ENCODE data around the gene SCPEP1. TPM values are rescaled to one million over a fixed set of nuclear protein-coding genes. Genes with fewer than 3 reads are reported as not detected.
A peak's percentile ranks its signal among the peaks of the same experiment; 100 is the strongest.
"Not testable (repeated sequence)": the region's sequence is repeated elsewhere in the genome, so short reads cannot be mapped to it uniquely, and the experiment has no call there.

SCPEP1 gene
- total RNA-seq, 6 experiments from 2014 or later = 37.4 to 42.5 (median 39.7) TPM

DNA sequence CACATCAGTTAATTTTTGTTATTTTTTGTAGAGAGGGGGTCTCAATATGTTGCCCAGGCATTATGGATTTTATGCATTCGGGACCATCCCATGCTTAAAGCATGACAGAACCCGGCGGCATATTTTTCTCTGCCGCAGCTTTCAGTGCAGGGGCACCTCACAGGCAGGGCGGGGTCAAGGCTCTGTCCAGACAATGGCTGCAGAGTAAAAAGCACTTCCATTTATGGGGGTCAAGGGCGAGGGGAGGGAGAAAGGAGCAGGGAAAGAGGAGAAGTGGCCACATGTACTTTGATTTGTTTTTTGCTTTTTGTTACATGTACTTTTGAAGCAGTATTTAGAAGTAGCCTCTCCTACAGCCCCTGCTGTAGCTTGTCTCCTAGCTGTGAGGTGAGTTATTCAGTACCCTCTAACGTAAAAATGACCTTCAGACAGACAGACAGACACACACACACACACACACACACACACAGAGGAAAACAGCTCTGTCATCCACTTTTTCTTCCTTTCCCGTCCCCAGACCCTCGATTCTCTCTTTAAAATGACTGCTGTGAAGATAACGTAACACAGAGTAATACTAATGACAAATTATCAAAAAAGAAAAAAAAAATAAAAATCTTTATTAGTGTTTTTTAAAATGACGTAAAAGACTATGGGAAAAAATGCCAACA lies 856 bp upstream of the SCPEP1 start:
- TF ChIP-seq, protein P1, sequence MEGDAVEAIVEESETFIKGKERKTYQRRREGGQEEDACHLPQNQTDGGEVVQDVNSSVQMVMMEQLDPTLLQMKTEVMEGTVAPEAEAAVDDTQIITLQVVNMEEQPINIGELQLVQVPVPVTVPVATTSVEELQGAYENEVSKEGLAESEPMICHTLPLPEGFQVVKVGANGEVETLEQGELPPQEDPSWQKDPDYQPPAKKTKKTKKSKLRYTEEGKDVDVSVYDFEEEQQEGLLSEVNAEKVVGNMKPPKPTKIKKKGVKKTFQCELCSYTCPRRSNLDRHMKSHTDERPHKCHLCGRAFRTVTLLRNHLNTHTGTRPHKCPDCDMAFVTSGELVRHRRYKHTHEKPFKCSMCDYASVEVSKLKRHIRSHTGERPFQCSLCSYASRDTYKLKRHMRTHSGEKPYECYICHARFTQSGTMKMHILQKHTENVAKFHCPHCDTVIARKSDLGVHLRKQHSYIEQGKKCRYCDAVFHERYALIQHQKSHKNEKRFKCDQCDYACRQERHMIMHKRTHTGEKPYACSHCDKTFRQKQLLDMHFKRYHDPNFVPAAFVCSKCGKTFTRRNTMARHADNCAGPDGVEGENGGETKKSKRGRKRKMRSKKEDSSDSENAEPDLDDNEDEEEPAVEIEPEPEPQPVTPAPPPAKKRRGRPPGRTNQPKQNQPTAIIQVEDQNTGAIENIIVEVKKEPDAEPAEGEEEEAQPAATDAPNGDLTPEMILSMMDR (IDR thresholded peaks at IDR 0.05) = no peak
- no peak overlapping the region for H3K27ac Mint-ChIP-seq
- DNase-seq = no peak
- no peaks in the 10 kb centered on the region for H3K9me3 Mint-ChIP-seq
- peaks cover 4% of the 10 kb centered on the region for H3K27me3 Mint-ChIP-seq (ENCODE audit: insufficient read depth)
- H3K4me1 Mint-ChIP-seq (ENCODE audit: low read depth) = peaks cover 18% of the 10 kb centered on the region
- no peaks in the 10 kb centered on the region for H3K36me3 Mint-ChIP-seq (ENCODE audit: low read depth)
- H3K4me3 Mint-ChIP-seq = peak overlapping the region; percentile 97

DNA sequence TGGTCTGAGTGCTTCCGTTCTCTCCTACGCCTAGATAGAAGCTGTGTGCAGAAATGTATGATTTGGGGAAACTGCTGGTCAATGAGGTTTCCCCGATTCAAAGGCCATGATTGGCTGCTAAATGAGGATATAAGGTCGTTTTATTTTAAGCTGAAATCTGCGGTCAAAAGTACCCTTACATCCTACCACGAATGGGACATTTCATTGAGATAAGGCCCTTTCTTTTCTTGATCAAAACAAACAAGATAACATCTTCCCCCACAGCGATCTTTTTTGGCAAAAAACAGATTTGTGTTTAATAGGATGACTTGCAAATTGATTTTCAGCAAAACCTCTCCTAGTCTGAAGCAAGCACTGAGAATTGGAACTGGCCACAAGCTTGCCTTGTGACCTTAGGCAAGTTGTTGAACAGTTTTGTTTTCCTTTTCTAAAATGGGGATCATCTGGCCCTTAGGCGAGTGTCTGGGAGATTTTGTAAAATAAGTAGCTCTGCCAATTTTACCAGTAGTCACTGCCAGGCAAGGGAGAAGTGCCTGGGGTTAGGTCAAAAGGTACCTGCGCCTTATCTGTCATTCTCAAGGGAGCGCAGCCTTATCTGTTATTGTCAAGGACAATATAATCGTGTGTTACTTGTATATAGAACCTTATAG lies 635 bp downstream of the SCPEP1 start:
- TF ChIP-seq, protein P1 (IDR thresholded peaks at IDR 0.05) = no peak
- Mint-ChIP-seq H3K4me3 (peak overlapping the region; percentile 97), H3K4me1 (ENCODE audit: low read depth) (peaks cover 18% of the 10 kb centered on the region), H3K27me3 (ENCODE audit: insufficient read depth) (peaks cover 2% of the 10 kb centered on the region; the same call in 1 of the 2 replicates), H3K9me3 (no peaks in the 10 kb centered on the region), H3K27ac (peak overlapping the region; percentile 79), H3K36me3 (ENCODE audit: low read depth) (no peaks in the 10 kb centered on the region)
- DNase-seq = no peak

DNA sequence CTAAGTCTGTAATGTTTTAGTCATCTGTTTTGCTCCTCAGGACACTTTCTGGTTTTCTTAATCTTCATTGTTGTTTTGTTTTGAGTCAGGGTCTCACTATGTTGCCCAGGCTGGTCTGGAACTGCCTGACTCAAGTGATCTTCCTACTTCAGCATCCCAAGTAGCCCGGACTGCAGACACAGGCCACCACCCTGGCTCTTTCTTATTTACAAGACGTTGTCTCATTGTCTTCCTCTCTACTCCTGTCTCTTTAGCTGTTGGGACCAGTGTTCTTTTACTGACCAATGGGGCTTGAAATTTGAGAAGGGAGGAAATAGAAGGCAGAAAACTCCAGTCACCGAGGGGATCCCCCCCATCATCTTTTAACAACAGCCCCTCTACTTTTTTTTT lies 1.2 kb downstream of the SCPEP1 start:
- H3K27ac Mint-ChIP-seq = peak overlapping the region; percentile 79
- TF ChIP-seq, protein P1 (IDR thresholded peaks at IDR 0.05) = no peak
- peak overlapping the region; percentile 97 for H3K4me3 Mint-ChIP-seq
- H3K9me3 Mint-ChIP-seq = no peaks in the 10 kb centered on the region
- no peaks in the 10 kb centered on the region for H3K36me3 Mint-ChIP-seq (ENCODE audit: low read depth)
- H3K4me1 Mint-ChIP-seq (ENCODE audit: low read depth) = peaks cover 18% of the 10 kb centered on the region
- DNase-seq = no peak
- H3K27me3 Mint-ChIP-seq (ENCODE audit: insufficient read depth) = peaks cover 2% of the 10 kb centered on the region; the same call in 1 of the 2 replicates

DNA sequence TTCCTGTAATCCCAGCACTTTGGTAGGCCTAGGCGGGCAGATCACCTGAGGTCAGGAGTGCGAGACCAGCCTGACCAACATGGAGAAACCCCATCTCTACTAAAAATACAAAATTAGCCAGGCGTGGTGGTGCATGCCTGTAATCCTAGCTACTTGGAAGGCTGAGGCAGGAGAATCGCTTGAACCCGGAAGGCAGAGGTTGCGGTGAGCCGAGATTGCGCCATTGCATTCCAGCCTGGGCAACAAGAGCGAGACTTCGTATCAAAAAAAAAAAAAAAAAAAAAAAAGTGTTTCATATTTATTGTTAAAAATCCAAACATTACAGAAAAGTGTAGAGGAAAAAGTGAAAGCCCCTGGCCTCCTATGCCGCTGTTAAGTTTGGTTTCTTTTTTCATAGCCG lies 2.6 kb downstream of the SCPEP1 start:
- not testable (repeated sequence) for H3K27ac Mint-ChIP-seq; DNase-seq; H3K4me3 Mint-ChIP-seq; H3K9me3 Mint-ChIP-seq; H3K27me3 Mint-ChIP-seq (ENCODE audit: insufficient read depth); H3K36me3 Mint-ChIP-seq (ENCODE audit: low read depth)
- H3K4me1 Mint-ChIP-seq (ENCODE audit: low read depth) = peaks cover 18% of the 10 kb centered on the region

DNA sequence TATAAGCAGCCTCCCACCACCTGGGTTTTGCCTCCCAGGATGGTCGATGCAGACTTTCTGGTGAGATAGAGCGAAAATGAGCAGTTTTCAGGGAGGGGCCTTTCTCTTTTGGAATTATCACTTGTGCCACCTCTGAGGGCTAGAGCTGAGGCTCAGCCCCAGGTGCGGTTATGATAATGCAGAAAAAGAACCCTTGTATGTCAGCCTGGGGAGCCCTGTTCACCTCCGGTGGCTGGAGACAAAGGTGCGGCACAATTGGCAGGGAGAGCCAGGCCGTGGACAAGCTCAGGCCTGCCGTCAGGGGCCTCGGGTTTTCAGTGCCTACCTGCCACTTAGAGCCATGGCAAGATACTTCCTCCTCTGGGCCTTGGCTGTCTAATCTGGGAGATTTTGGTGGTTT lies 4.4 kb downstream of the SCPEP1 start:
- H3K4me3 Mint-ChIP-seq = no peak overlapping the region
- no peak for DNase-seq
- no peak overlapping the region for H3K27ac Mint-ChIP-seq

More for the DNA sequence above, 4.4 kb downstream of the SCPEP1 start:
- no peaks in the 10 kb centered on the region for H3K9me3 Mint-ChIP-seq
- peaks cover 15% of the 10 kb centered on the region for H3K4me1 Mint-ChIP-seq (ENCODE audit: low read depth)
- H3K36me3 Mint-ChIP-seq (ENCODE audit: low read depth) = peaks cover 3% of the 10 kb centered on the region; the same call in 1 of the 2 replicates
- no peaks in the 10 kb centered on the region; the same call in 1 of the 2 replicates for H3K27me3 Mint-ChIP-seq (ENCODE audit: insufficient read depth)
- TF ChIP-seq, protein P1 (IDR thresholded peaks at IDR 0.05) = no peak

Data from HFFc6 (cell line).